DND-41 (cell line): ENCODE measurements around the gene FIZ1.

Experiments used
- CTCF ChIP-seq: IDR thresholded peaks from 2 replicates; pipeline ENCODE4 v1.5.1; 2012; ENCODE audit warnings: borderline replicate concordance, low read length, moderate library complexity, mild to moderate bottlenecking; ENCODE audit not compliant: poor library complexity, severe bottlenecking; ENCODE audit errors: extremely low read depth
- EZH2 ChIP-seq: IDR thresholded peaks from 3 replicates; pipeline ENCODE4 v1.6.1; 2012; ENCODE audit warnings: borderline replicate concordance, low read depth, mild to moderate bottlenecking, moderate library complexity, low read length, inconsistent platforms; ENCODE audit not compliant: severe bottlenecking

GRCh38 chr19:55605637-55606470, 6.5 kb upstream of the FIZ1 start, which contains the start of gene ZNF865:
- TF ChIP-seq CTCF, result peak; percentile 83
- TF ChIP-seq EZH2, result no peak
